KG1 (cell line): ENCODE results near the gene GPC5.

ENCODE experiments used
- DNase-seq: peaks from one replicate; lab custom pipeline; 2025; lab: John Stamatoyannopoulos, UW

GPC5 gene

GRCh38 chr13:91459485-91459884 is 61.1 kb downstream of the GPC5 start:
- DNase-seq = no peak

GRCh38 chr13:91464336-91464735 is 65.9 kb downstream of the GPC5 start:
- no peak for DNase-seq

- DNase-seq = no peak
These were observed 68.8 kb downstream of the GPC5 start for GRCh38 chr13:91467236-91467635.

DNA sequence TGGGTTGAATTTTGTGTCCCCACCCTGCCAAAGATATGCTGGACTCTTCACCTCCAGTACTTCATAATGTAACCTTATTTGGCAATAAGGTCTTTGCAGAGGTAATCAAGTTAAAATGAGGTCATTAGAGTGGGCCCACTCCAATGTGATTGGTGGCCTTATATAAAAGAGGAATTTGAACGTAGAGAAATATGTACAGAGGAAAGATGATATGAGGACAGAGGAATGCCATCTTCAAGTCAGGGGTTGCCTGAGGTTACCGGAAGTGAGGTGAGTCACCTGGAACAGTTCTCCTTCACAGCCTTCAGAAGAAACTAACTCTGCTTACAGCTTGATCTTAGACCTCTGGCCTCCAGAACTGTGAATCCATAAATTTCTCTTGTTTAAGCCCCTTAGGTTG is 69.9 kb downstream of the GPC5 start:
- DNase-seq = no peak

- no peak for DNase-seq
These were observed 71.7 kb downstream of the GPC5 start for GRCh38 chr13:91470084-91470621.

DNA sequence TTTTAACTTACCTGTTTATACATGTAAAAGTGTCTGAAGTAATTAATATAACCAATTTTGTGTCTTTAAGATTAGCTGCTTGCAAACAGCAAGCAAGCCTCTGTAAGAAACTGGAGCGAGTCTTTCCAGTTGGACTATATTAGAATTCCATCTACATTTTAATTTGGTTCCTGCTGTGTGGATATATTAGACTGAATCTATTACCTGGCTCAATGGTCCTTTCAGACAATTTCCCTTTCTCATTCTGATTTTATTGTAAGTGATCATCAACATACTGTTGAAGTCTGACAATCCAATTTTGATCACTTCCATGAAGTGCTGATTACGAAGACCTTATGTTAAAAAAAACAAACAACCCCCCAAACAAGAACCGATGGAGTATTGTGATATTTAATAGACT is 72.3 kb downstream of the GPC5 start:
- DNase-seq = no peak

DNA sequence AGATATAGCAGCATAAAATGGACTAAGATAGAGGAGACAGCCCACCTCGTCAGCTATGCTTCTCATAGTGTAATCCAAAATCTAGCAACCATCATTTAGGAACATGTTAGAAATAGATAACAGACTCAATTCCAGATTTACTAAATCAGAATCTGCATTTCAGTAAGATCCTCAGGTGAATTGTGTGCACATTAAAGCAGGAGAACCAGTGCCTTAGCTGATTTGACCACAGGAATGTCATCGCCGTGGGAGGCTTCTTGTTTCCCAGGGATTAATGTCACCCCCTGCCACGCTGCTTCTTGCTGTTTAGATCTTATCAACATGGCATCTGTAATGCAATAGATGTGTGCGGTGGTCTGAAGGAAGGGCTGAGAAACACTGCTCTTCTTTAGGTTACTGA is 84.0 kb downstream of the GPC5 start:
- DNase-seq = no peak

DNA sequence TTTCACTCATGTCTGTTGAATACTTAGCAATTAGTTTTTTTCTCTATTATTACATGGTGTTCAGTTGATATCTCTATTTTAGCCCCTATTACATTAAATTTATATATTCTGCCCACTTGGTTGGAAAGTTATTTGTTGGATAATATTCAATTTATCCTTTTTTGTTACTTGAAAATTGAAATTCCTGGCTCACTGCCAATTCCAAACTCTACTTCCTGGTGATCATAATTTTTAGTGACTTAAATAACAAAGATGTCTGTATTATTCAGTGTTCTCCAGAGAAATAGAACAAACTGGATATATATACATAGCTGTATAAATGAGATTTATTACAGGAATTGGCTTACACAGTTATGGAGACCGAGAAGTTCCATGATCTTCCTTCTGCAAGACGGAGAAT is 93.6 kb downstream of the GPC5 start:
- DNase-seq = no peak

DNA sequence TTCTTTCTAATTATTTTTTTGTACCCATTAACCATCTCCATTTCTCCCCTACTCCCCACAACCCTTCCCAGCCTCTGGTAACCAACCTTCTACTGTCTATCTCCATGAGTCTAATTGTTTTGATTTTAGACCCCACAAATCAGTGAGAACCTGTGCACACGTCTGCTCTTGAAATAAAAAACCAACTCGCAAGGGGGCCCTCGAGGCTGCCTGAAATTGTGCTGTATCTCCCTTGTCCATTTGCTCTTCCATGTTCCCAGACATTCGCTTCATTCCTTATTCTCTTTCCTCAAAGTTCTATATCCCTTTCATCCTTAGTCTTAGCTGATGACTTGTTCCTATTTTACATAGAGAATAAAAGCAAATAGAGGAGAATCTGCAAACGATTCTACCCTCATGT is 95.0 kb downstream of the GPC5 start:
- DNase-seq = no peak

GRCh38 chr13:91498298-91498697 is 99.9 kb downstream of the GPC5 start:
- no peak for DNase-seq

- no peak for DNase-seq
These were observed 105.8 kb downstream of the GPC5 start for GRCh38 chr13:91504216-91504615.

GRCh38 chr13:91506759-91507158 is 108.3 kb downstream of the GPC5 start:
- DNase-seq = no peak

DNA sequence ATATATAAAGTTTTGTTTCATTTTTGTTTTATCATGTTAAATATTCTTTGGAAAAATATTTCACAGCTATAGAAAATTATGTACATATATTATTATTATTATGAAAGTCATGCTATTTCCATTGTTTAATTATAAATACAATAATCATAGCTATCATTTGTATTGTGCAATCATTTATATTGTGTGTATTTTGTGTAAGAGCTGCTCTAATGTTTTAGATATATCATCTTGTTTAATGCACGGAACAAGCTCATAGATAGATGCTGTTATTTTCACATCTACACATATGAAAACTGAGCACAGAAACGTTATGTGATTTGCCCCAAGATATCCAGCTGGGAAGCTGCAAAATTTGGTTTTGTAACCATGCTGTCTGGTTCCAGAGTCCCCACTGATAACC is 111.6 kb downstream of the GPC5 start:
- DNase-seq = no peak

DNA sequence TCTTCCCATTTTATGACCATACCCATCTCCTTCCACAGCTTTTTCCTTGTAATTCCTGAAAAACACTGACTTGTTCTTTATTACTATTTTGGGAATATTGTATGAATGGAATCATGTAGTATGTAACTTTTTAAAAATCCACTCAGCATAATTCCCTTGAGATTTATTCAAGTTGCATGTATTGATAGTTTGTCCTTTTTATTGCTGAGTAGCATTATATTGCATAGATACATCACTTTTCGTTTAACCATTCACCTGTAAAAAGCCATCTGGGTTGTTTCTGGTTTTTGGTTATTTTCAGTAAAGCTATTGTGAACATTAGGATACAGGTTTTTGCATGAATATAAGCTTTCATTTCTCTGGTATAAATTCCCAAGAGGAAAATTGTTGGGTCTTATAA is 115.4 kb downstream of the GPC5 start:
- DNase-seq = no peak

DNA sequence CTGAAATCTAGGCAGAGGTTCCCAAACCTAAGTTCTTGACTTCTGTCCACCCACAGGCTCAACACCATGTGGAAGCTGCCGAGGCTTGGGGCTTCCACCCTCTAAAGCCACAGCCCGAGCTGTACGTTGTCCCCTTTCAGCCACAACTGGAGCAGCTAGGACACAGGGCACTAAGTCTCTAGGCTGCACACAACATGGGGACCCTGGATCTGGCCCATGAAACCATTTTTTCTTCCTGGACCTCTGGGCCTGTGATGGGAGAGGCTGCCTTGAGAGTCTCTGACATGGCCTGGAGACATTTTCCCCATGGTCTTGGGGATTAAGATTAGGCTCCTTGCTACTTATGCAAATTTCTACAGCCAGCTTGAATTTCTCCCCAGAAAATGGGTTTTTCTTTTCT is 118.4 kb downstream of the GPC5 start:
- DNase-seq = no peak

DNA sequence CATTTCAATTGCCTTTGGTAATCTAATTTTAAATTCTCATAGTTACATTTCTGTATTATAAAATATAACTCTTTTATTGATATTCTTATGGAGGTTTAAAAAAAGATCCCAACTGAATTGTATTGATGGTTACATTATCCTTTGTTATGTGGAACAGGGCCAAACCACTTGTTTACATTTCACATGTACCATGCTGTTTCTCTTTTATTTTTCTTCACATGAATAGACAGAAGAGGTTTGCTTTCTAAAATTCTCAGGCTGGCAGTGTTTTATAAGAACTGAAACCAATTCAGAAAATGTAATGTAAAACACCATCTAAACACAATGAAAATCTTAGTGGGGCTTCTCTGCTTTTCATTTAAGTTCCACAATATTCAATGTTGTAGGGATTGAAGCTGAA is 122.5 kb downstream of the GPC5 start:
- no peak for DNase-seq

GRCh38 chr13:91523116-91523515 is 124.7 kb downstream of the GPC5 start:
- no peak for DNase-seq

DNA sequence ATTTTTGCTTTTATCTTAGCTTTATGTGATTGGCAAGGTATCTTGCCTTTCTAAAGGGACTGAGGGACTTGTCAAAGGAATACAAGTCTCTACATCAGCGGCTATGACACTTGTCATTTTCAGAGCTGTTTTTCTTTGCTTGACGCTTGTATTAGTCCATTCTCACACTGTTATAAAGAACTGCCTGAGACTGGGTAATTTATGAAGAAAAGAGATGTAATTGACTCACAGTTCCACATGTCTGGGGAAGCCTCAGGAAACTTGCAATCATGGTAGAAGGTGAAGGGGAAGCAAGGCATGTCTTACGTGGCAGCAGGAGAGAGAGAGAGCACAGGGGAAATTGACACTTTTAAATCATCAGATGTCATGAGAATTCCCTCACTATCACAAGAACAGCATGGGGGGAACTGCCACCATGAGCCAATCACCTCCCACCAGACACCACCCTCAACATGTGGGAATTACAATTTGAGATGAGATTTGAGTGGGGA is 128.2 kb downstream of the GPC5 start:
- no peak for DNase-seq

- DNase-seq = no peak
These were observed 131.5 kb downstream of the GPC5 start for GRCh38 chr13:91529739-91530482.

DNA sequence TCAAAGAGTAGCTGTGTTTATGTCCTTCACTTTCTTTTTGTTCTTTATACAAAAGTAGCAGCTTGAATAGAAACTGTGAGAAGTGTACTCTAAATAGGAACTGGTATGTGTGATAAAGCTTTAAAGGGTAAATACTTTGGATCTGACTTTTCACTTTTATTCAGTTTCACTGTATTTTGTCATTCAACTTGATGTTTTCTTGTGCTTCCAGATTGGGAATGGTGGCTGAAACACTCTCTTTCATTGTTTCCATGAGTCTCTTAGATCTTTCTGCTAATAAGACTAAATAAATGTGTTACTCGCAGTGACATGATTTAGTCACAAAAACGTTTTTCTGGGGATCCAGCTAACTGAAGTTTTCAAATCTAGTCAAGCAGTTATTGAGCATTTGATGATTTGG is 133.2 kb downstream of the GPC5 start:
- DNase-seq = no peak

GRCh38 chr13:91533354-91533753 is 134.9 kb downstream of the GPC5 start:
- no peak for DNase-seq

GRCh38 chr13:91534996-91535395 is 136.6 kb downstream of the GPC5 start:
- DNase-seq = no peak

DNA sequence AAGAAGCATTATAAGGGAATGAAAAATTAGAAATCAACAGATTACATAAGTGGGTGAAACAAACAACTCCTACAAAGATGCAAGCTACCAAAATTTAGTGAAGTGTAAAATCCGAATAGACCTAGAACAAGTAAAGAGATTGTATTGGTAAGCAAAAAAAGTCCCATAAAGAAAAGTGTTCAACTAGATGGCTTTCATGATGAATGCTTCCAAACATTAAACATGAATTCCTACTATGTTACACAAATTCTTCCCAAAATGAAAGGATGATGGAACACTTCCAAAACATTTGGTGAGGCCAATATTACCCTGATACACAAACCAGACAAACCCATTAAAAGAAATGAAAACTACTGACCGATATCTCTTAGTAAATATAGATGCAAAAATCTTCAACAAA is 139.0 kb downstream of the GPC5 start:
- no peak for DNase-seq
